ENCODE data around the gene SENP2. TPM values are rescaled to one million over a fixed set of nuclear protein-coding genes. Genes with fewer than 3 reads are reported as not detected.
"Not testable (repeated sequence)": the region's sequence is repeated elsewhere in the genome, so short reads cannot be mapped to it uniquely, and the experiment has no call there.

Gene SENP2
- total RNA-seq = 33.5 and 34.6 TPM in 2 replicates

DNA sequence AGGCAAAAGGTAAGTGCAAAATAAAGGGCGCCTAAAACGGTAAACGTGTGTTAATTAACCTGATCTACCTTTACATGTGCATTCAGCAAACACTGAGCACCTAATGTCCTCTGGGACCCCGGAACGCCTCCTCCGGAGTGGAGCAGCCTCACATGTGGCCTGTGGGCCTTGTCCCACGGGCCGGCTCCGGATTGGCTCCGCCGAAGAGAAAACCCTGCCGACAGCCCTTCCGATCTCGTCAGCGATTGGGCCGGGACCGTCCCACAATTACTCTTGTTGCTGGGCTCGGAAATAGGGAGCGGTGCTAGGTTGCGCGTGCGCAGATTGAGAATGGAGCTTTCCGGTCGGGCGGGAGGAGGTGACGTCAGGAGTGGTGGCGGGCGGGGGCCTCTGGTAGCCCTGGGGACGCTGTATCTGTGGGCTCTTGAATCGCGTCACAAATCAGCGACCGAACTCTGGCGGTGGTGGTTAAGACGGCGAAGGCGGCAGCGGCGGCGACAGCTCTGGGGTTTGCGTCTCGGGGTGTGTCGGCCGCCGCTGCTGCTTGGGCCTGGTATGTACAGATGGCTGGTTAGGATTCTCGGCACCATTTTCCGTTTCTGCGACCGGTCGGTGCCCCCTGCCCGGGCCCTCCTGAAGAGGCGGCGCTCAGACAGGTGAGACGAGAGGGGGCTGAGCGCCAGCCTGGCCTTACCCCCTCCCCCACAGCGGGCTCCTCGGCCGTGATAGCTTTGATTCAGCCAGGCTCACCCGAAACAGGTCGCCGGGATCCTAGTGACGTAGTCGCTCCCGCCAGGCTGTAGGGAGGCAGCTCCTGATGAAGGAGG lies at the start of gene SENP2:
TSS of gene SENP2 (plus strand) at position 437 of the 827 bp plus-strand sequence. CDS start at position 556, 119 bp downstream.
- DNase-seq (ENCODE audit: low spot score) = peak; percentile 99
- Mint-ChIP-seq H3K36me3 (ENCODE audit: low read depth) (no peaks in the 10 kb centered on the region), H3K4me1 (ENCODE audit: low read depth) (peaks cover 20% of the 10 kb centered on the region), H3K4me3 (peak within 1 kb of the TSS; percentile 86), H3K27me3 (ENCODE audit: insufficient read depth) (no peaks in the 10 kb centered on the region), H3K27ac (peak within 1 kb of the TSS; percentile 86), H3K9me3 (no peaks in the 10 kb centered on the region)
- intact Hi-C loops (cut with micrococcal nuclease) = loop anchor here (1.0 to 5.0 kb wide), 5 partner anchors 87 to 1401 kb away; partner anchors contain the start of genes DNAJB11, TMEM41A and VPS8

DNA sequence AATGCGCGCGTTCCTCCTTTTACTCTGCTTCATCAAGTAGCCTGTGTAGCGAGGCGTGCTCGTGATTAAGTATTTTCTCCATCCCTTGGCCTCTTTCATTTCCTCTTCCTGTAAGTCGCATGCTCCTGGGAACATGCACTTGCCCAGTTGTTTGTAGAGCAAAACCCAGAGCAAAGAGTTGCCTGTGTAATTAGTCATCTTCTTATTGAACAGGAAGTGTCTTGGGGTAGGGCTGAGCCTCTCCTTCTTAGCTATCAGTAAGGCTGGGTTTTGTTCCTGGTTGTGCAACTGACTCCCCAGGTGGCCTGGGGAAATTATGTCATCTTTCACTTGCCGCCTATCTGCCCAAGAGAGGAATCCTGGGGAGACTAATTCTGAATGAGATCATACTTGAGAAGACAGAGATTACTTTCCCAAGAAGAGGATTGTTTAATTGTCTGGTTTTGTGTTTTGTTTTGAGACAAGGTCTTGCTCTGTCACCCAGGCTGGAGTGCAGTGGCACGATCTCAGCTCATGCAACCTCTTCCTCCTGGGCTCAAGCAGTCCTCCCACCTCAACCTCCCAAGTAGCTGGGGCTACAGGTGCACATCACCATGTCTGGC lies 48.6 kb upstream of the SENP2 start:
- peak overlapping the region; percentile 78 for H3K27ac Mint-ChIP-seq
- H3K36me3 Mint-ChIP-seq (ENCODE audit: low read depth) = no peaks in the 10 kb centered on the region
- DNase-seq (ENCODE audit: low spot score) = peak; percentile 20
- H3K27me3 Mint-ChIP-seq (ENCODE audit: insufficient read depth) = no peaks in the 10 kb centered on the region
- H3K4me1 Mint-ChIP-seq (ENCODE audit: low read depth) = peaks cover 8% of the 10 kb centered on the region
- intact Hi-C loops (cut with micrococcal nuclease) = no loop called here
- peaks cover 4% of the 10 kb centered on the region for H3K9me3 Mint-ChIP-seq
- peak overlapping the region; percentile 13 for H3K4me3 Mint-ChIP-seq

DNA sequence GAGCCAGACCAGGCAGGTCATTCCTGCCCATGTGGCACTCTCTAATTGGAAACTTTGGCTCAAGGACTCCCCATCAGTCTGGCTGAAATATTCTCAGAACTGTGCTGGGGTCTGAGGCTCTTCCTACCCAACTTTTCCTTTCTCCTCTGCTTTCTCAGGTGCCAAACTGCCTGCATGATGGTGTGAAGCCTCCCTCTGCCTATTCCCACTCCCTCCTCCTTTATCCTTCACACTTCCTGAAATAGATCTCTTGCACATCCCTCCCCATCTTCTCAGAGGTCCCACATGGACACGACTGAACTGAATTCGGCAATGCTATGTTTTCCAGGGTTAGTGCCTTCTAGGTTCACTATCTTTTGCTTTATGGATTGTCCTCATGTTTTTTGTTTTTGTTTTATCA lies 46.2 kb upstream of the SENP2 start:
- no peaks in the 10 kb centered on the region for H3K36me3 Mint-ChIP-seq (ENCODE audit: low read depth)
- no peak overlapping the region for H3K4me3 Mint-ChIP-seq
- no peak overlapping the region for H3K27ac Mint-ChIP-seq
- no peaks in the 10 kb centered on the region for H3K27me3 Mint-ChIP-seq (ENCODE audit: insufficient read depth)
- no peak for DNase-seq (ENCODE audit: low spot score)
- peaks cover 4% of the 10 kb centered on the region for H3K9me3 Mint-ChIP-seq
- intact Hi-C loops (cut with micrococcal nuclease) = no loop called here
- peaks cover 8% of the 10 kb centered on the region for H3K4me1 Mint-ChIP-seq (ENCODE audit: low read depth)

DNA sequence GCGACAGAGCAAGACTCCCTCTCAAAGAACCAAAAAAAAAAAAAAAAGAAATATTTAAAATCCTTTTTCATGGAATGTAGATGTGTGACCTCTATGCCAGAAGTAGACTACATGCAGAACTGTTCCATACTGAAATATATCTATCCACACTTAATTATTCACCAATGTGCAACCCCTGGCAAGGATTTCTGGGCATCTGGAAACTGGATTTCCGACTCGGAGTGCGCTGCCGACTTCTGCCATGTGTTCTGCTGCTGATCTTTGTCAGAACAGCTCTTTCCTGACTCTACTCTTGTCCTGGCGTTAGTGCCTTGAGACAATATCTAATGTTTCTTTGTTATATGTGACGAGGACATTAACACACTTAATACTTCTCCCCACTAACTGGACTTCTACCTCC lies 45.4 kb upstream of the SENP2 start:
- Mint-ChIP-seq H3K9me3 (peaks cover 4% of the 10 kb centered on the region), H3K36me3 (ENCODE audit: low read depth) (no peaks in the 10 kb centered on the region), H3K4me1 (ENCODE audit: low read depth) (peaks cover 8% of the 10 kb centered on the region), H3K27ac (no peak overlapping the region), H3K4me3 (no peak overlapping the region), H3K27me3 (ENCODE audit: insufficient read depth) (no peaks in the 10 kb centered on the region)
- no peak for DNase-seq (ENCODE audit: low spot score)
- intact Hi-C loops (cut with micrococcal nuclease) = no loop called here

DNA sequence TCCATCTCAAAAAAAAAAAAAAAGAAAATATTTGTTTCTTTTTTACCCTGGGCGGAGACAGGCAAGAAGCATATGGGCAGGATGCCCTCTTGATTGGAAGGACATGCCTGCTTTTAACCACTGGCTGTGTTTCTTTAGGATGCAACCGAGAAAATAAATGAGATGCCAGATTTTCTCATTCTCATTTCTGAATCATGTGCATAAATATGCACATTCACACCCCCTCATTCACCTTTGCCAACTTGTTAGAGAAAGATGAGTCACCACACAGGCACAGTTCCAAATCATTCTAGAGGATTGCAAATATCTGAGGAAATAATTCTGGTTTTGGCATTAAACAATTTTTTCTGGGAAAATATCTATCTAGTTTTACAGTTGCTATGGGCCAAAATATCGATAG lies 37.0 kb upstream of the SENP2 start:
- no peak for DNase-seq (ENCODE audit: low spot score)
- Mint-ChIP-seq H3K9me3 (no peaks in the 10 kb centered on the region), H3K27me3 (ENCODE audit: insufficient read depth) (no peaks in the 10 kb centered on the region), H3K27ac (no peak overlapping the region), H3K36me3 (ENCODE audit: low read depth) (no peaks in the 10 kb centered on the region), H3K4me3 (no peak overlapping the region), H3K4me1 (ENCODE audit: low read depth) (peaks cover 9% of the 10 kb centered on the region)
- intact Hi-C loops (cut with micrococcal nuclease) = no loop called here

DNA sequence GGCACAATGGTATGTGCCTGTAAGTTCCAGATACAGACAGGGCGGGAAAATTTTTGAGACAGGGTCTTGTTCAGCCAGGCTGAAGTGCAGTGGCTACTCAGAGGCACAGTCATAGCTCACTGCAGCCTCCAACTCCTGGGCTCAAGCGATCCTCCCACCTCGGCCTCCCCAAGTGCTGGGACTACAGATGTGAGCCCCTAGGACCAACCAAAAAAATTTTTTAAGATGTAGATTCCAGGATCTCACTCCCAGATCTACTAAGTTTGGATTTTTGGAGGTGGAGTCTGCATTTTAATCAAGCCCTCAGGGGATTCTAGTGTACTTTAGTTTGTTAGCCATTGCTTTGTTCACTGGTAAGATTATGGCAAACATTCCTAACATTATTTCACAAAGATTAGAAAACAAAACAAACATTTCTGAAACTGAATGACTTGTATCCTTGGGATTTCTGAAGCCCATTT lies 36.4 kb upstream of the SENP2 start:
- Mint-ChIP-seq H3K9me3 (no peaks in the 10 kb centered on the region), H3K4me3 (no peak overlapping the region), H3K4me1 (ENCODE audit: low read depth) (peaks cover 9% of the 10 kb centered on the region), H3K27ac (no peak overlapping the region), H3K27me3 (ENCODE audit: insufficient read depth) (no peaks in the 10 kb centered on the region), H3K36me3 (ENCODE audit: low read depth) (no peaks in the 10 kb centered on the region)
- intact Hi-C loops (cut with micrococcal nuclease) = no loop called here
- DNase-seq (ENCODE audit: low spot score) = no peak

DNA sequence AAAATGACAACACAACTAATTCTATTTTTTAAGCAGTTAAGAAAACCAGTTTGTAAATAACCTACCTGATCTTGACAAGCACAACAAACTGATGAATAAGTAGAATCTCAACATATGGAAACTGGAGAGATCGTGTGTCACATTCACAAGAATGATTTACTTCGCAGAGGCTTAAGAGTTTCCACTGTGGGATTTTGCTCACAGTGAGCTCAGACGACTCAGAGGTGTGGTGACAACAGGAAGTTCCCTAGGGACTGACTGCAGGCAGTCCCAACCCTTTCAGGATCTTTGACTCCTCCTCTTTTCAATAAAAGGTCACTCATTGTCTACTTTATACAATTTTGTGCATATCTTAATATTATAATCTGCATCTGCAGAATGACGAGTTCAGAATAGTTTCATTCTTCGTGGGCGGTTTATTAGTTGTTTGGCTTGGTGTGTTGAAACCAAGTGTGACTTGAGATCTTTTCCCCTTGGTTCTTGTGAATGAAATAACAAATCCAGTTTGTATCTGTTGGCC lies 33.7 kb upstream of the SENP2 start, which contains the start of gene LIPH:
TSS of gene LIPH (minus strand) at position 231 of the 520 bp plus-strand sequence. CDS start at position 114, 117 bp downstream.
- Mint-ChIP-seq H3K36me3 (ENCODE audit: low read depth) (no peaks in the 10 kb centered on the region), H3K9me3 (no peaks in the 10 kb centered on the region), H3K27ac (peak within 1 kb of the TSS; percentile 42), H3K4me1 (ENCODE audit: low read depth) (peaks cover 9% of the 10 kb centered on the region), H3K4me3 (no peak within 1 kb of the TSS), H3K27me3 (ENCODE audit: insufficient read depth) (no peaks in the 10 kb centered on the region)
- intact Hi-C loops (cut with micrococcal nuclease) = loop anchor here (2.0 kb wide), 1 partner anchor 54 kb away; the partner anchor contains the start of gene TMEM41A
- DNase-seq (ENCODE audit: low spot score) = no peak

DNA sequence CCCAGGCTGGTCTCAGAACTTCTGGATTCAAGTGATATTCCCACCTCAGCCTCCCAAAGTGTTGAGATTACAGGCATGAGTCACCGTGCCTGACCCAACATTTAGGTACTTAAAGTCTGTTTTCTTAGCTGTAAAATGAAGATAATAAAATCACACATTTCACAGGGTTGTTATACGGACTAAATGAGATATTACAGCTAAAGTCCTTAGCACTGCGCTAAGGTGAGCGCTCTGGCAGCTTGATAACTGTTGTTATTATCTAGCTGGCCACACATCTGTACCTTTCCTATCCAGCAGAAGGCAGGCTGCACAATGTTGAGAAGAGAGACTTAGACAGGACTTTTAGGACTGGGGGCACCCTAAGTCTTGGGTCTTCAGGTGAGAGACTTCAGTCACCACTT lies 31.0 kb upstream of the SENP2 start:
- peaks cover 2% of the 10 kb centered on the region for H3K27me3 Mint-ChIP-seq (ENCODE audit: insufficient read depth)
- H3K27ac Mint-ChIP-seq = no peak overlapping the region
- no peak for DNase-seq (ENCODE audit: low spot score)
- intact Hi-C loops (cut with micrococcal nuclease) = no loop called here
- peaks cover 19% of the 10 kb centered on the region for H3K4me1 Mint-ChIP-seq (ENCODE audit: low read depth)
- H3K4me3 Mint-ChIP-seq = no peak overlapping the region
- no peaks in the 10 kb centered on the region for H3K36me3 Mint-ChIP-seq (ENCODE audit: low read depth)
- H3K9me3 Mint-ChIP-seq = no peaks in the 10 kb centered on the region

DNA sequence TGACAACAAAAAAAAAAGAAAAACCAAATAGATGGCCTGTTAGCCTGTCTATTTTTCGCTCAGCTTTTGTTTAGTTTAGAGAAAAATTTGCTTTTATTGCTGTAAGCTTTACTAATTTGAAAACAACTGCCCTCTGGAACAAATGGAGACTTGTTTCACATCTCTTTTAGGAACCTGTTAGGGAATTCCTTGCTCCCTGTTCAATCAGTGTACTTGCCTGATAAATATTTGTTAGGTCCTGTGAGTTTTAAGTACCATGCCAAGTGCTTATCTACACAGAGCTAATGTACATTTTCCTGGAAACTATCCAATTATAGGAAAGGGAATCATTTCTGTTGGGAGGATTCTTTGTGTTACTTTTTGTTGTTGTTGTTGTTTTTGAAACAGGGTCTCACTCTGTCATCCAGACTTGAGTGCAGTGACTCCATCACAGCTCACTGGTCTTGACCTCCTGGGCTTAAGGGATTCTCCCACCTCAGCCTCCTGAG lies 30.2 kb upstream of the SENP2 start:
- Mint-ChIP-seq H3K27ac (no peak overlapping the region), H3K4me1 (ENCODE audit: low read depth) (peaks cover 19% of the 10 kb centered on the region), H3K9me3 (no peaks in the 10 kb centered on the region), H3K4me3 (no peak overlapping the region), H3K27me3 (ENCODE audit: insufficient read depth) (peaks cover 3% of the 10 kb centered on the region), H3K36me3 (ENCODE audit: low read depth) (no peaks in the 10 kb centered on the region)
- DNase-seq (ENCODE audit: low spot score) = no peak
- intact Hi-C loops (cut with micrococcal nuclease) = no loop called here

DNA sequence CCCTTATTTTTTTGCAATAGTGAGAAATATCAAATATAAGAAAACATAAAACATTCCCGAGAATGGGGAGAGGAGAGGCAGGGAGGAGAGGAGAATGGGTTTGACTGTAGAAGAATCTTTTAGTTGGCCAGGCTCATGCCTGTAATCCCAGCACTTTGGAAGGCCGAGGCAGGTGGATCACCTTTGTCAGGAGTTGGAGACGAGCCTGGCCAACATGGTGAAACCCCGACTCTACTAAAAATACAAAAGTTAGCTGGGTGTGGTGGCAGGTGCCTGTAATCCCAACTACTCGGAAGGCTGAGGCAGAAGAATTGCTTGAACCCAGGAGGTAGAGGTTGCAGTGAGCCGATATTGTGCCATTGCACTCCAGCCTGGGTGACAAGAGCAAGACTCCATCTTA lies 29.5 kb upstream of the SENP2 start:
- H3K27me3 Mint-ChIP-seq (ENCODE audit: insufficient read depth); H3K9me3 Mint-ChIP-seq; H3K36me3 Mint-ChIP-seq (ENCODE audit: low read depth); H3K4me3 Mint-ChIP-seq; DNase-seq (ENCODE audit: low spot score); intact Hi-C loops (cut with micrococcal nuclease); H3K27ac Mint-ChIP-seq: not testable (repeated sequence)
- H3K4me1 Mint-ChIP-seq (ENCODE audit: low read depth) = peaks cover 19% of the 10 kb centered on the region

DNA sequence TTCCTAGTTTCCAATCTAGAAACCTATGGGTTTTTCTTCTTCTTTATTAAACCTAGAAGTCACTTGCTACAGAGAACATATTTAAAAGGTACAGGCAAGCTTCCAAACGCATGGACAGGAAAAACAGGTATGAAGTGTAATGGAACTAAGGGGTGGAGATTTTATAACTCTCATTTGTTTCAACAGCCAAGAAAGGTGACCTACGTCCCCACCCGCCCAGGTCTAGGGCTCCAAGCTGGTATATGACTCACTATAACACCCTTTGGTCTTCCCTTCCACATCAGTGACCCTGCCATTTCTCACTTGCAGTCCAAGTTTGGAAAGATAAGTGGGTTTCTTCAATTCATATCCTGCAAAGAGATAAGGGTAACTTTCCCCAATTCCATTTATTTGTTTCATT lies 27.7 kb upstream of the SENP2 start:
- peaks cover 10% of the 10 kb centered on the region for H3K4me1 Mint-ChIP-seq (ENCODE audit: low read depth)
- no peak overlapping the region for H3K4me3 Mint-ChIP-seq
- H3K27me3 Mint-ChIP-seq (ENCODE audit: insufficient read depth) = peaks cover 4% of the 10 kb centered on the region
- no peak for DNase-seq (ENCODE audit: low spot score)
- H3K9me3 Mint-ChIP-seq = no peaks in the 10 kb centered on the region
- intact Hi-C loops (cut with micrococcal nuclease) = no loop called here
- H3K36me3 Mint-ChIP-seq (ENCODE audit: low read depth) = no peaks in the 10 kb centered on the region
- H3K27ac Mint-ChIP-seq = no peak overlapping the region

DNA sequence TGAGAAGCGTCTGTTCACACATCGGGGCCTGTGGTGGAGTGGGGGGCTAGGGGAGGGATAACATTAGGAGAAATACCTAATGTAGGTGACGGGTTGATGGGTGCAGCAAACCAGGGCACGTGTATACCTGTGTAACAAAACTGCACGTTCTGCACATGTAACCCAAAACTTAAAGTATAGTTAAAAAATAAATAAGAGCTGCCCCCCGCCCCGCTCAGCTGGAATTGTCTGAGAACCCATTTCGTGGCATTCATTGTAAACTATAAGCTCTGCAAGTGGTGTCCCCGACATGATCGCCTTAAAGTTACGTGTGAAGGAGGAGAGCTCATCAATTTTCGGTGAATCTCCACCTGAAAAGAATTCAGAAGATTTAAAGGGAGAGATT lies 26.4 kb upstream of the SENP2 start:
- H3K9me3 Mint-ChIP-seq = no peaks in the 10 kb centered on the region
- DNase-seq (ENCODE audit: low spot score) = no peak
- H3K27me3 Mint-ChIP-seq (ENCODE audit: insufficient read depth) = peaks cover 5% of the 10 kb centered on the region
- H3K4me1 Mint-ChIP-seq (ENCODE audit: low read depth) = peaks cover 10% of the 10 kb centered on the region
- no peaks in the 10 kb centered on the region for H3K36me3 Mint-ChIP-seq (ENCODE audit: low read depth)
- no peak overlapping the region for H3K27ac Mint-ChIP-seq
- intact Hi-C loops (cut with micrococcal nuclease) = loop anchor here (1.0 kb wide), 1 partner anchor 205 kb away; no protein-coding TSS in a partner anchor
- no peak overlapping the region for H3K4me3 Mint-ChIP-seq

DNA sequence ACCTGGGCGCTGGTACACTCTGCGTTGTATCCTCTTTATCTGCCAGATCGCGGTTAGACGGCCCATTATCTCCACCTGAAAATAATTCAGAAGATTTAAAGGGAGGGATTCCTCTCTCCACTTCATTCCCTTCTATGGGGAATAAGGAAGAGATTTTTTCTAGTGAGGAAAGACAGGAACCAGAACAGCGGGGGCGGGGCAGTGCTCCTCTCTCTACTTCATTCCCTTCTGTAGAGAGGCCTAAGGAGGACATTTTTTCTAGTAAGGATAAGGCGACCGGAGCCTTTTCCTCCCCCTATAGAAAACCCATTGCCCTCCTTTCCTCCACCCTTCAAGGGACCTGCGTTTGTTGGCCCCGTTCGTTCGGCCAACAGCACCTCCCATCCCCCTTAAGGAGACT lies 25.4 kb upstream of the SENP2 start:
- Mint-ChIP-seq H3K9me3 (no peaks in the 10 kb centered on the region), H3K36me3 (ENCODE audit: low read depth) (no peaks in the 10 kb centered on the region), H3K27me3 (ENCODE audit: insufficient read depth) (peaks cover 5% of the 10 kb centered on the region), H3K27ac (no peak overlapping the region), H3K4me1 (ENCODE audit: low read depth) (peaks cover 10% of the 10 kb centered on the region), H3K4me3 (no peak overlapping the region)
- intact Hi-C loops (cut with micrococcal nuclease) = no loop called here
- DNase-seq (ENCODE audit: low spot score) = no peak
